Lung (tissue), 12 donors: ENCODE data around the gene SMG7. TPM values are rescaled to one million over a fixed set of nuclear protein-coding genes. Genes with fewer than 3 reads are reported as not detected.

Experiments used
- ATAC-seq: fragments of 200-7000 bp; cut with Tn5 transposase; one replicate; pipeline ENCODE4 v1.9.1; 2020; ENCODE audit warnings: moderate number of reproducible peaks; ENCODE audit not compliant: insufficient read depth, low FRiP score
- DNase-seq, 3 donors: peaks; one replicate each; pipeline ENCODE4 v3.0.0-alpha.2; 2013 to 2017
- H3K27ac ChIP-seq, 2 donors: one replicate each; pipeline ENCODE4 v1.5.1; 2013; ENCODE audit warnings: mild to moderate bottlenecking in 2 of 2, moderate library complexity in 2 of 2, control low read depth in 1 of 2, inconsistent platforms in 1 of 2, low read depth in 1 of 2, low read length in 1 of 2
- H3K27me3 ChIP-seq, 3 donors: one replicate each; pipeline ENCODE4 v1.5.1; 2013; ENCODE audit warnings: low read length in 2 of 3; ENCODE audit not compliant: control insufficient read depth in 3 of 3, insufficient read depth in 3 of 3
- H3K36me3 ChIP-seq, 4 donors: one replicate each; pipeline ENCODE4 v1.5.1; 2013; ENCODE audit warnings: low read length in 4 of 4, mild to moderate bottlenecking in 1 of 4, moderate library complexity in 1 of 4; ENCODE audit not compliant: control insufficient read depth in 4 of 4, insufficient read depth in 4 of 4
- H3K4me1 ChIP-seq, 5 donors: one replicate each; pipeline ENCODE4 v1.5.1; 2013; ENCODE audit warnings: low read length in 5 of 5, mild to moderate bottlenecking in 2 of 5, moderate library complexity in 1 of 5; ENCODE audit not compliant: control insufficient read depth in 5 of 5, insufficient read depth in 5 of 5
- H3K4me3 ChIP-seq: one replicate; pipeline ENCODE4 v1.5.1; 2013; ENCODE audit warnings: mild to moderate bottlenecking, control low read depth, moderate library complexity
- H3K9ac ChIP-seq, 2 donors: one replicate each; pipeline ENCODE4 v1.5.1; 2013; ENCODE audit warnings: low read length in 2 of 2, control low read depth in 1 of 2; ENCODE audit not compliant: insufficient read depth in 1 of 2
- H3K9me3 ChIP-seq, 4 donors: one replicate each; pipeline ENCODE4 v1.5.1; 2013; ENCODE audit warnings: low read length in 3 of 4, mild to moderate bottlenecking in 1 of 4, moderate library complexity in 1 of 4; ENCODE audit not compliant: control insufficient read depth in 4 of 4, insufficient read depth in 3 of 4
- WGBS, 2 donors: extraction: QIAGEN DNeasy Blood & Tissue Kit; methylation state at CpG; one replicate each; pipeline ENCODE4 v1.1.7; 2013; 5-methylcytosine and 5-hydroxymethylcytosine counted together
- polyA plus RNA-seq, 2 donors: library from polyadenylated mRNA; stranded (reverse); fragments of 200-250 nt; gene quantifications; one replicate each; pipeline ENCODE4 v1.2.1, GENCODE V29; 2013
- total RNA-seq, 2 donors: library from RNA; depleted of rRNA in 1 of 2; stranded (reverse); fragments of >200 nt in 1 of 2; gene quantifications; one replicate each; pipeline ENCODE4 v1.2.1, GENCODE V29; 2014 to 2021
- TF ChIP-seq, protein P1 (sequence below): IDR thresholded peaks from 2 replicates; pipeline ENCODE4 v1.5.1; 2012; ENCODE audit warnings: mild to moderate bottlenecking; ENCODE audit errors: control extremely low read depth, extremely low read depth
- donor health status: control.
- donor health status: control.
- donor health status: Bipolar disorder and iron deficiency.
- donor health status: healthy.
- donor health status: DM: yes; HTN: yes; CAD: no.

SMG7 gene
- total and polyA plus RNA-seq, 4 donors, result 17.4 to 86.6 (median 45.6) TPM

DNA sequence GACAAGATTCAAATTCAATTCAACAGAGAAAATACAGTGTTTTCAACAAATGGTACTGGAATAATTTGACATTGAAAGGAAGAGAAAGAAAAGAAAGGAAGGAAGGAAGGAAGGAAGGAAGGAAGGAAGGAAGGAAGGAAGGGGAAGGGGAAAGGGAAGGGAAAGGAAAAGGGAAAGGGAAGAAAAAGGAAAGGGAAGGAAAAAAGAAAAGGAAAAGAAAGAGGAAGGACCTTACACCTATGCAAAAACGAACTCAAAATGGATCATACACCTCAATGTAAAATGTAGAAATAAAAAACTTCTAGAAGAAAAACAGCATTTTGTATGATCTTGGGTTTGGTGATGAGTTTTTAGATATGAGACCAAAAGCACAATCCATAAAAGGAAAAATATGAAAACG lies 34.2 kb upstream of the SMG7 start:
- WGBS, 2 donors, result 89 to 95% methylated on average over 2 of the region's 2 CpGs
- DNase-seq, result no peak
- H3K36me3 ChIP-seq, result no peaks in the 10 kb centered on the region
- ATAC-seq, result no peak
- H3K27ac ChIP-seq, result no peak overlapping the region
- H3K27me3 ChIP-seq, result no peaks in the 10 kb centered on the region
- no peak overlapping the region for H3K4me3 ChIP-seq
- H3K9ac ChIP-seq, result no peak overlapping the region
- H3K4me1 ChIP-seq, result peaks cover 0 to 3% (median 0%) of the 10 kb centered on the region in 5 donors
- TF ChIP-seq, protein P1, sequence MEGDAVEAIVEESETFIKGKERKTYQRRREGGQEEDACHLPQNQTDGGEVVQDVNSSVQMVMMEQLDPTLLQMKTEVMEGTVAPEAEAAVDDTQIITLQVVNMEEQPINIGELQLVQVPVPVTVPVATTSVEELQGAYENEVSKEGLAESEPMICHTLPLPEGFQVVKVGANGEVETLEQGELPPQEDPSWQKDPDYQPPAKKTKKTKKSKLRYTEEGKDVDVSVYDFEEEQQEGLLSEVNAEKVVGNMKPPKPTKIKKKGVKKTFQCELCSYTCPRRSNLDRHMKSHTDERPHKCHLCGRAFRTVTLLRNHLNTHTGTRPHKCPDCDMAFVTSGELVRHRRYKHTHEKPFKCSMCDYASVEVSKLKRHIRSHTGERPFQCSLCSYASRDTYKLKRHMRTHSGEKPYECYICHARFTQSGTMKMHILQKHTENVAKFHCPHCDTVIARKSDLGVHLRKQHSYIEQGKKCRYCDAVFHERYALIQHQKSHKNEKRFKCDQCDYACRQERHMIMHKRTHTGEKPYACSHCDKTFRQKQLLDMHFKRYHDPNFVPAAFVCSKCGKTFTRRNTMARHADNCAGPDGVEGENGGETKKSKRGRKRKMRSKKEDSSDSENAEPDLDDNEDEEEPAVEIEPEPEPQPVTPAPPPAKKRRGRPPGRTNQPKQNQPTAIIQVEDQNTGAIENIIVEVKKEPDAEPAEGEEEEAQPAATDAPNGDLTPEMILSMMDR, result no peak
- no peaks in the 10 kb centered on the region for H3K9me3 ChIP-seq

DNA sequence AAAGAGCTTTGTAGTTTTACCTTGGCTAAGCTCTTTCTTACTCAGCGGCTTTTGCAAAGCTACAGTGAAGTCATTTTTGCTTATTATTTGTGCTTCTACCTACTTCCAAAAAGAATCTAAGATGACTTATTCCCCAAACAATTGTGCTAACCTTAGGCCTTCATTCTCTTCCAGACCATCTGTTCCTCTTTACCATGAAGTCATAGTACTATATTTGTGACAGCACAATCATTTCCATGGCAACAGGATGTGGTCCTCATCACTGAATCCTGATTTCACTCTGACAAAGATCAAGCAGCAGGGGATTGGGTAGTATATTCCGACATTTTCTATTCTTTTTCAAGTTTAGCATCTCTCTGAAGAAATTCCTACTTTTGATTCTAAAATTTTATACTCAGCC lies 29.3 kb upstream of the SMG7 start:
- peak in 2 of 3 donors; percentile 45 to 66 for DNase-seq
- TF ChIP-seq, protein P1, result no peak
- H3K4me1 ChIP-seq, result no peaks in the 10 kb centered on the region
- H3K4me3 ChIP-seq, result no peak overlapping the region
- H3K36me3 ChIP-seq, result no peaks in the 10 kb centered on the region
- no peaks in the 10 kb centered on the region for H3K9me3 ChIP-seq
- no peaks in the 10 kb centered on the region for H3K27me3 ChIP-seq
- WGBS, 2 donors, result 94 to 96% methylated on average over 2 of the region's 2 CpGs
- ATAC-seq, result no peak
- no peak overlapping the region for H3K27ac ChIP-seq
- no peak overlapping the region for H3K9ac ChIP-seq

DNA sequence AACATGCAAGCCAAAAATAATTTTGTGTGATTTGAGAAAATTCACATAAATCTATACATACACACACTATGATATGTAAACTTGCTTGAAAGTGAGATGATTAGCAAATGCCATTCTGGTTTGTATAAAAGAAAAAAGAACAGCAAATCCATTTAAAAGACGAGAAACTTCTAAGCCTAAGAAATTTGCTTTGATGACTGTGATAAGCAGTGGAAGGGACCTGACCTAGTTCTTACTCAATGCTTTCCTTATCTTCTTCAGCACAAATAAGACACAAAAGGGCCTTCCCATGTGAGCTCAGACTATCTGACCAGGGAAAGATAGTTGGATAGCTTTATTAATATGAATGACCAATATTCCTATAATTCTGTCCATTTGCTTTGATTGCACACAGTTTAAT lies 28.8 kb upstream of the SMG7 start:
- Histone ChIP-seq H3K9ac (no peak overlapping the region), H3K36me3 (no peaks in the 10 kb centered on the region), H3K4me1 (no peaks in the 10 kb centered on the region), H3K27me3 (no peaks in the 10 kb centered on the region), H3K4me3 (no peak overlapping the region), H3K27ac (no peak overlapping the region), H3K9me3 (no peaks in the 10 kb centered on the region)
- 62 to 85% methylated on average over 1 of the region's 1 CpG for WGBS, 2 donors
- peak in 1 of 3 donors; percentile 18 for DNase-seq
- TF ChIP-seq, protein P1, result no peak
- ATAC-seq, result no peak

DNA sequence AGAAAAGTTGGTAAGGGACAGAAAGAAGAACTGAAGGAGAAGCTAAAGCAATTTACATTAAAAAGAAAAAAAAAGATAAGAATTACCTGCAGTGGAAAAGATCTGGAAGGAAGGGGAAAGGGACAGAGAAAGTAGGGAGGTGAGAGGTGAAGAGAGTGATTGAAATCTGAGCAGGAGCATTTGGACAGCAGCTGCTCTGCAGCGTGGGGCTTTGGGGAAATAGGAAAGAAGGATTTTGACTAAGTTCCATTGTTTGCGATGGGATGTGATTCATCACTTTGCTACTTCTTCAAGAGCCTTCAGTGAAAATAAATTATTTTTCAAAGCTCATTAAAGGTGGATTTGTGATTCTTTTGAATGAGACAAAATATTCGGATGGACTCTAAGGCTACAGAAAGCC lies 28.1 kb upstream of the SMG7 start:
- Histone ChIP-seq H3K4me1 (no peaks in the 10 kb centered on the region), H3K27me3 (no peaks in the 10 kb centered on the region), H3K36me3 (no peaks in the 10 kb centered on the region), H3K4me3 (no peak overlapping the region), H3K9ac (no peak overlapping the region), H3K27ac (no peak overlapping the region), H3K9me3 (no peaks in the 10 kb centered on the region)
- 61 to 77% methylated on average over 3 of the region's 3 CpGs for WGBS, 2 donors
- ATAC-seq (no peak), DNase-seq (no peak)
- TF ChIP-seq, protein P1, result no peak
